ENCODE data around the gene MRRF.

MRRF gene

GRCh38 chr9:122332644-122333043, 68.0 kb downstream of the MRRF start:
- no peak for DNase-seq (ENCODE audit: low spot score)

GRCh38 chr9:122333169-122333808, 68.6 kb downstream of the MRRF start:
- no peak for DNase-seq (ENCODE audit: low spot score)

DNA sequence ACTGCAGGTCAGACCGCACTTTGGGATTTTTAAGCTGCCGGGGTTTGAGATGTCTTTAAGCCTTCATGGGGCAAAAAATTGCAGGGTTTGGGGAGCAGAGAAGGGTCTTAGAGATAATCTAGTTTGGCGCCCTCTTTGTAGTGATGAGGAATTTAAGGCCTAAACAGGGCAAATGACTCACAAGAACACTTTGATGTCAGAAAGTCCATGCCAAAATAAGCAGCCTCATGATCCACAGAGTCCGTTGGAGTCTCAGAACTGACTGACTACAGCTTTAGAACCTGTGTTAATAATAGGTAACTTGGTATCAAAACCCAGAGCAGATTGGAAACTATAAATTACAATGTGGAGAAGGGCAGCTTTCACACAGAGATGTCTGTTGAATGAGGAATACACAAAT, 70.2 kb downstream of the MRRF start:
- peak; percentile 62 for DNase-seq (ENCODE audit: low spot score)

GRCh38 chr9:122336189-122336588, 71.5 kb downstream of the MRRF start:
- no peak for DNase-seq (ENCODE audit: low spot score)

DNA sequence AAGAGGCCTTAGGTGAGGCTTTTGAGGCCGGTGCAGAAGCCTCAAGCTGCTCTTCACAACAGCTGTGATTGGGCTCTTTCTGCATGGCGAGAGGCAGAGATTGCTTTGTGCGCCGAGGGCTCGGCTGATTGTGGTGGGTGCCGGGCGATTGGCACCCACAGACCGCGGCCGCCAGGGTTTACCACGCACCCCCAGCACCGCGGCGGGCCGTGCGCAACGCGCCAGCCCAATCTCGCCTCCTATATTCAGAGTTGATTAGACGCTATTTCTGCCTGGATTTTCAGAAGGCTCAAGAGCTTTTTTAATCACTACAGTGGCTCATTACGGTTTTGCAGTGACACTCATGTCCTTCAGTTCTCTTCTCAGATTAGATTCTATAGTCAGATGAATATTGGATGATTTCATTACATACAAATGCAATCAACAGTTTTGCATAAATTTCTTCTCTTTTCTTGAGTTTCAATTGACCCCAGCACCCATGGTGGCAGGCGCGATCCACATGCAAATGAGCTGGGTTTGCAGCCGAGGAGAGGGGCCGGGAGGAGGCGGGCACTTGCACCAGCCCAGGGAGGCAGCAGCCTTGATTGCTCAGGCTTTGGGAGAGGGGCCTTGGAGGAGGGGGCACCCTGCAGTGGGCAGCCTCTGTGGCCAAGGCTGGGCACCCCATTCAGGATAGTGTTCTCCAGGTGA, 72.3 kb downstream of the MRRF start:
- no peak for DNase-seq (ENCODE audit: low spot score)

- DNase-seq (ENCODE audit: low spot score) = no peak
Observed at GRCh38 chr9:122337556-122337929, 72.9 kb downstream of the MRRF start.

DNA sequence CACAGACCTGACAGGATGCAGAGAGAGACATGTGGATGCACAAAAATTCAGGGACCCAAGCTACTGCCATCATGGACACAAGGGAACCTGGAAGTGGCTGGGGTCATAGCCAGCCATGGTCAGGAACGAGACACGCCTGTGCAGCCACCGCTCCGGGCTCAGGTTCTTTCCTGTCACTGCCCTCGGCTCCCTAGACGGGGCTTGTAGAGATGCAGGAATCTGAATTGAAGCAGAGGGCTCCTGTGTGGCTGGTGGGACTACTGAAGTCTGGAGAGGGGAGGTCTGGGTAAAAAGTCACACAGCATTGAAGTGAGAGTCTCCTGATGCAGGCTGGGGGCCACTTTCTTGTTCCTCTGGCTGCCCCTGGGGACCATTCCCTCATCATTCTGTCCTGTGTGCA, 73.9 kb downstream of the MRRF start:
- DNase-seq (ENCODE audit: low spot score) = no peak

DNA sequence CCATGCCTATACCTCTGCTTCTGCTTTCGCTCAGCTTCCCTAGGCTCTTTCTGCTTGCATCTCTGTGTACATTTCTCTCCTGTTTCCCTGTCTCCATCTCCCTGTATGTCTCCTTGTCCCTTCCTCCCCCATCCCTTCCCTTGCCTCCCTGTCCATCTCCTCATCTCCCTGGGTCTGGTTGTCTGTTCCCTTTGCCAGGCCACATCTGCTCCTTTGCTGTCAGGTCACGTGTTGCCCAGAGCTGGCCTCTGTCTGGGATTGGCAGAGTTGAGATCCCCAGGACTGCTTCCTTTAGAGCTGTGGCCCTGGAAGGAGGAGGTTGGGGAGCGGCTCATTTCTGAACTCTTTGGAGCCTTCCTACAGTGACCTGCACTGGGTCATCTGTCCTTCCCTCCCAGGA, 74.3 kb downstream of the MRRF start:
- peak; percentile 46 for DNase-seq (ENCODE audit: low spot score)

DNA sequence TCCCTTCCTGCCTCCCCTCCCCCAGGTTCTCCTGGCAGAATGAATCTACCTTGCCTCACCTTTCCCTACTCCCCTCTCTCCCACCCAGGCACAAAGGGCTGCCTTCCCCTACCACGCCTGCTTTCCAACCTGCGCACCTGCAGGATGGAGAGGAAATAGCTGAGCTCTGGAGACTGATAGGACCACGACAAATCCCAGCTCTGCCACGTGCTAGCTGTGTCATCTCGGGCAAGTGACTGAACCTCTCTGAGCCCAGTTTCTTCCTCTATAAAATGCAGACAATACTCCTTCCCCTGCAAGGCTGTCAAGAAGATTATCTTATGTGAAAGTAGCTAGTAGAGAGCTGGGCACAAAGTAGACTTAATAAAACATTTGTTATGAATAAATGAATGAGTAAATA, 74.9 kb downstream of the MRRF start:
- no peak for DNase-seq (ENCODE audit: low spot score)

- no peak for DNase-seq (ENCODE audit: low spot score)
Observed at GRCh38 chr9:122340161-122340560, 75.5 kb downstream of the MRRF start.

GRCh38 chr9:122342323-122343050, 77.8 kb downstream of the MRRF start:
- no peak for DNase-seq (ENCODE audit: low spot score)

- DNase-seq (ENCODE audit: low spot score) = peak; percentile 72
Observed at GRCh38 chr9:122346478-122347347, 82.0 kb downstream of the MRRF start.

GRCh38 chr9:122347348-122348287, 82.9 kb downstream of the MRRF start:
- DNase-seq (ENCODE audit: low spot score) = no peak

DNA sequence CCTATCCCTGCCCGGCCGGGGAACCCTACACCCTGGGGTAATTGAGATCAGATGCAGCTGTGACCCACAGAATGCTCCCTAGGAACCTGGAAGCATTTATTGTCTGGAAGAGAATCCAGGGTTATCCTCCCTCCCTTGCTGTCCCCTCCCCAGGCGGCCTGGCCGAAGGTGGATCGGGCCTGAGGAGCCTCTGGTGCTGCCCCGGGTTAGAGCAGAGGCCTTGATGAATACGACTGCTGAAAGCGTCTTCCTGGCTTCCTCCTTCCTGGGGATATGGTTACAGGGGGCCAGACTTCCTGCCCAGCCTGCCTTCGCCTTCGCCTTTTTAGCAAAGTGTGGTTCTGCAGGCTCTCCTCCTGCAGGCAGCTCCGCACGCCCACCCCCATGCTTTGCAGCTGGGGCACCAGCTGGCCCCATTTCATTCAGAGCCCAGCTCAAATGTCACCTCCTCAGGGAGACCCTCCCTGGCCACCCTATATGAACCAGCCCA, 83.7 kb downstream of the MRRF start:
- no peak for DNase-seq (ENCODE audit: low spot score)

GRCh38 chr9:122348791-122349190, 84.1 kb downstream of the MRRF start:
- DNase-seq (ENCODE audit: low spot score) = no peak

DNA sequence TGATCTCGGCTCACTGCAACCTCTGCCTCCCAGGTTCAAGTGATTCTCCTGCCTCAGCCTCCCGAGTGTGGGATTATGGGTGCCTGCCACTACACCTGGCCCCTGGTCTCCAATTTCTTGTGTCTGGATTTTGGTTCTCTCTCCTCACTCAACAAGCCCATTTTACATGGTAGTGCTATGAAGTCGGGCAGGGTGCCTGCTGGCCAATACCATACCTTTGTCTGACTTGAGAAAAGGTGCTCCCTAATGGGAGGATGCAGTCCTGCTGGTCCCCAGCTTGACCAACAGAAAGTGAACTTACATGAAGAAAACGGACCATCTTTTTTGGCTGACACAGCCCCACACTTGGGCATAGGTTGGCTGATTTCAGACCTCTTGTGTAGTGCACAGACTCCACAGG, 84.5 kb downstream of the MRRF start:
- no peak for DNase-seq (ENCODE audit: low spot score)

- peak; percentile 89 for DNase-seq (ENCODE audit: low spot score)
Observed at GRCh38 chr9:122350577-122351355, 86.1 kb downstream of the MRRF start.

- no peak for DNase-seq (ENCODE audit: low spot score)
Observed at GRCh38 chr9:122354536-122355199, 90.0 kb downstream of the MRRF start.

DNA sequence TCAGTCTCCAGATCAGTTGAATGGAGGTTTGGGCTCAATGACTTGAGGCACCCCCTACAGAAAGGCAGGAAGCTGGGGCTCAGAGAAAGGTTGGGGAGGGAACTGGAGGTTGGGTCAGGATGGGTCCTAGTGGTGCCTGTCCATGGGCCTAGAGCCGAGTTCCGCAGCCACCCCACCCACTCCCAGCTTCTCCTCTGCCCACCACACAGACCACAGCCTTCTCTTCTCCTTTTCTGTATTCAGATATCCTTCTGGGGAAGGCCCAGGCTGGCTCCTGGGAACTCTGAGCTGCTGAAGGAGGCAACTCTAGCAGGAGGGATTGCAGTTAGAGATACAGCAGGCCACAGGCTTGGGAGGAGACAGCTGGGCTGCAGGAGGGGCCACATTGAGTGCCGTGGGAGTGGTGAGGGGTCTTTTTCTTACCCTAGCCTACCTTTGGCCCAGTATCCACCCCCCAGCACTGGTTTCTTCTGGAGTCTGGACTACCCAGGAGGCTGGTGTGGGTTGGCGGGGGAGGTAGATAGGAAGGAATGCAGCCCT, 90.7 kb downstream of the MRRF start:
- no peak for DNase-seq (ENCODE audit: low spot score)
